Measurements from ENCODE around the gene ZFAND2B.

The ZFAND2B gene

DNA sequence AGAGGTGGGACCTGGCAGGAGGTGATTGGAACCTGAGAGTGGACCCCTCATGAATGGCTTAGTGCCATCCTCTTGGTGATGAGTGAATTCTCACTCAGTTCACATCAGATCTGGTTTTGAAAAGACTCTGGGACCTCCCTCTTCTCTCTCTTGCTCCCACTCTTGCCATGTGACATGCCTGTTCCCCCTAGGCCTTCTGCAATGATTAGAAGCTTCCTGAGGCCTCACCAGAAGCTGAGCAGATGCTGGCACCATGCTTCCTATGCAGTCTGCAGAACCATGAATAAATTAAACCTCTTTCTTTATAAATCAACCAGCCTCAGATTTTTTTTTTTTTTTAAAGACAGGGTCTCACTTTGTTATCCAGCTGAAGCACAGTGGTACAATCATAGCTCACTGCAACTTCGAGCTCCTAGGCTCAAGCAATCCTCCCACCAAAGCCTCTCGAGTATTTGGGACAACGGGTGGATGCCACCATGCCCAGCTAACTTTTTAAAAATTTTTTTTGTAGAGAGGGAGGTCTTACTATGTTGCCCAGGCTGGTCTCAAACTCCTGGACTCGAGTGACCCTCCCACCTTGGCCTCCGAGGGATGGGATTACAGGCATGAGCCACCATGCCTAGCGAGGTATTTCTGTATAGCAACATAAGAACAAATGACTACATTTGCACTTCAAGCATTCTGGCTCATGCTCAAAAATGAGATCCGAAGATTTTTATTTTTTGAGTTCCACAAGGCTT, 2.0 kb upstream of the ZFAND2B start:
- TF ChIP-seq GATA1 (IDR thresholded peaks at IDR 0.05; ENCODE audit: low read depth, low read length) (no peak), POLR2A (IDR thresholded peaks at IDR 0.05; ENCODE audit: low read length) (no peak)
- no peak for DNase-seq

- DNase-seq, result no peak
- TF ChIP-seq GATA1 (IDR thresholded peaks at IDR 0.05; ENCODE audit: low read depth, low read length), result no peak
- TF ChIP-seq POLR2A (IDR thresholded peaks at IDR 0.05; ENCODE audit: low read length), result no peak
Observed at GRCh38 chr2:219205165-219205538, 1.4 kb upstream of the ZFAND2B start.

DNA sequence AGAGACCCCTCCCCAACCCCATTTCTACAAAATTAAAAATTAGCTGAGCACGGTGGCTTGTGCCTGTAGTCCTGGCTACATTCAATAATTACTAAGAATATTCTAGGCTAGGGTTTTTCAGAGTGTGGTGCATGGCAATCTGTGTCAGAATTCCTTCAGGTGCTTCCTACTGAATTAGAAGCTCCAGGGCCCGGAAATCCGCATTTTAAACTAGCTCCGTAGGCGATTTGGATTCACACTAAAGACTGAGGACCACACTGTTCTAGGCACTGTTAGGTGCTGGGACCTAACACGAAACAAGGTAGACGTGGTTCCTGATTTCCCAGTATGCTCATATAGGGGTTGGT, 628 bp upstream of the ZFAND2B start:
- TF ChIP-seq GATA1 (IDR thresholded peaks at IDR 0.05; ENCODE audit: low read depth, low read length) (no peak), POLR2A (IDR thresholded peaks at IDR 0.05; ENCODE audit: low read length) (no peak)
- no peak for DNase-seq

GRCh38 chr2:219207134-219207883, 727 bp downstream of the ZFAND2B start:
- DNase-seq, result no peak
- TF ChIP-seq POLR2A (IDR thresholded peaks at IDR 0.05; ENCODE audit: low read length) (peak; percentile 19), GATA1 (IDR thresholded peaks at IDR 0.05; ENCODE audit: low read depth, low read length) (no peak)

- DNase-seq, result peak in 1 of 2 experiments; percentile 48
- TF ChIP-seq GATA1 (IDR thresholded peaks at IDR 0.05; ENCODE audit: low read depth, low read length) (no peak), POLR2A (IDR thresholded peaks at IDR 0.05; ENCODE audit: low read length) (peak; percentile 13)
Observed at GRCh38 chr2:219207884-219208740, 1.5 kb downstream of the ZFAND2B start.

DNA sequence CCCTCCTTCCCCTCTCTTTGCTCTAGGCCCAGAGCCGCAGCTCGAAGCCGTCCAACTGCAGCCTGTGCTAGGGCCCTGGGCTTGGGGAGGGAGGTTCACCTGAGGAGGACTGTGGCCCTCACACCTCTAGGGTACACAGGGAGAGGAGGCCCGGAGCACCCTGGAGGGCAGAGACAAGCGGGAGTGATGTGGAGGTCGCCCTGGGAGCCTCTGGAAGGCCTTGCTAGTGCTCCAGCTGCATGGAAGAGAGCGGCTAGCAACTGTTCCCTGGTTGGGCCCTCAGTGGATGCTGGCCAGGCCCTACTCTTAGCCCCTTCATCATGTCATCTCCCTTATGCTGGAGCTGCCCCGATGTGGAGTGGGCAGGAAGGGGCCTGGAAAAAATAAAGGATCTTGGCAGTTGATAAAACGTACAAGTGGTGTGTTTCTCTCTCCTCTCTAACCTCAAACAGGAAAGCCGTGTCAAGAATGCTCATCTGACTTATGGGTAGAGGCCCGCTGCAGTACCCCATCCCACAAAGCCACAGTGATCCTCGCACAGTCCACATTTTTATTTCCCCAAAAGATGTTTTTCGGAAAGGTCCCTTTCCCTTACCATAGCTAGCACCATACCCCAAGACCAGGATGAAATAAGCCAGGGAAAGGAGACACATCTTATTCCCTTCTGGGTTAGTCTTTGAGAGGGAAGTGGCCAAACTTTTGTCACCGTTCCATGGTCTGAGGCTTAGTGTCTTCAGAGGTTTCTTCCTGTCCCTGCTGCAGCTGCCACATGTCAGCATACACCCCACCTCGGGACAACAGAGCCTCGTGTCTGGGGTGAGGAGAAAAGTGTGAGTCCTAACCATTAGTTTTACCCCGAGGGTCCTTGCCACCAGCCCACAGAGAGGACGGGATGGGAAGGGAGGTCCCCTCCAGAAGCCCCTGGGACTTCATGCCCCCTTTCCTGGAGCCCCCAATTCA, 2.9 kb downstream of the ZFAND2B start:
- TF ChIP-seq POLR2A (IDR thresholded peaks at IDR 0.05; ENCODE audit: low read length), result no peak
- TF ChIP-seq GATA1 (IDR thresholded peaks at IDR 0.05; ENCODE audit: low read depth, low read length), result no peak
- no peak for DNase-seq

DNA sequence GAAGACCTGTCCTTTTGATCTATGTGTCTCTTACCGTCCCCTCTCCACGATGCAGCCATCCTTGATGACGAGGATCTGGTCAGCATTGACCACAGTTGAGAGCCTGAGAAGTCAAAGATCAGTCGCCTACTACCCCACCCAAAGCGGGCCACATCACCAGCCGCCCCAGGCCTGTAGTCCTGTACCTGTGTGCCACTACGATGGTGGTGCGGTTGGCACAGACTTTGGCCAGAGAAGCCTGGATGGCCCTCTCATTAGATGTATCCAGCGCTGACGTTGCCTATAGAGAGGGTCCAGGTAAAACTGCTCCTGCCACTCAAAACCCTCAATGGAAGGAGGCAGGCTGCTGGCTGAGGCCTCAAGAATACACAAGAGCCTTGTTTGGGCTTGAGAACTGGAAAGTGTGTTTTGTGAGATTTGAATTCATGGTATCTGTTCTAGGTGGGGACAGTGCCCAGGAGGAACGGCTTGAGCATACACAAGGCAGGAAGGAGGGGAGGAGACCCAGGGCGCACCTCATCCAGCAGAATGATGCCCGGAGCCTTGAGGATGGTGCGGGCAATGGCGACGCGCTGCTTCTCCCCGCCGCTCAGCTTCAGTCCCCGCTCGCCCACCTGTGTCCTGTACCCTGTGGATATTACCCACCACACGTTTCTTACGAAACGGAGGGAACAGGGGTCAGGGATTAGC, 3.8 kb downstream of the ZFAND2B start:
- TF ChIP-seq POLR2A (IDR thresholded peaks at IDR 0.05; ENCODE audit: low read length) (peak; percentile 34), GATA1 (IDR thresholded peaks at IDR 0.05; ENCODE audit: low read depth, low read length) (no peak)

GRCh38 chr2:219210886-219211362, 4.3 kb downstream of the ZFAND2B start:
- no peak for TF ChIP-seq GATA1 (IDR thresholded peaks at IDR 0.05; ENCODE audit: low read depth, low read length)
- peak; percentile 1 for TF ChIP-seq POLR2A (IDR thresholded peaks at IDR 0.05; ENCODE audit: low read length)

More for the DNA sequence above, 3.8 kb downstream of the ZFAND2B start:
- no peak for DNase-seq

GRCh38 chr2:219213026-219213415, 6.4 kb downstream of the ZFAND2B start:
- DNase-seq, result no peak

More at GRCh38 chr2:219210886-219211362, 4.3 kb downstream of the ZFAND2B start:
- DNase-seq, result no peak

DNA sequence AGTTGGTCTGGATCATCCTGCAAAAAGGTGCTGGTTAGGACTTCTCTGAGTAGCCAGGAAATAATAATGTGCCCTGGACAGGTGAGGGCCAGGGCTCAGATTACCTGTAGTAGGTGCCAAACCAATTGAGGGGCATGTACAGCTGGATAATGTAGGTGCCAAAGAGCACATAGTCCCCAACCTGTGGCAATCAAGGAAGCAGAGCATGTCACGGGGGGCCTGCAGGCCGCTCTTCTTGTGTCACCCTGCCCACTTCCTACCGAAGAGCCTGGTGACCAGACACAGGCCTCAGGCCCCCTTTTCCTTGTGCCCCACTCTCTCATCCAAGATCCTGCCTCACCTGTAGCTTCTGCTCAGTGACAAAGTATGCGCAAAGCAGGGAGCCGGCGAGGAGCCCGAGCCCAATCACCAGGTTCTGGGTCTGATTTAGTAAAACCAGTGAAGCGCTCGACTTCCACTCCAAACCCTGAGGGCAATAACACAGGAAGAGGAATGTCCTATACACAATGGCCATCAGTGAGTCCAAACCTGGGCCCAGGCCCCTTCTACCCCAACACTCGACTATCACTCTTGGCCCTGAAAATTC, 7.0 kb downstream of the ZFAND2B start:
- DNase-seq, result no peak
- TF ChIP-seq POLR2A (IDR thresholded peaks at IDR 0.05; ENCODE audit: low read length) (no peak), GATA1 (IDR thresholded peaks at IDR 0.05; ENCODE audit: low read depth, low read length) (no peak)

More at GRCh38 chr2:219213026-219213415, 6.4 kb downstream of the ZFAND2B start:
- TF ChIP-seq POLR2A (IDR thresholded peaks at IDR 0.05; ENCODE audit: low read length) (no peak), GATA1 (IDR thresholded peaks at IDR 0.05; ENCODE audit: low read depth, low read length) (no peak)

GRCh38 chr2:219214141-219214540, 7.6 kb downstream of the ZFAND2B start:
- TF ChIP-seq GATA1 (IDR thresholded peaks at IDR 0.05; ENCODE audit: low read depth, low read length) (no peak), POLR2A (IDR thresholded peaks at IDR 0.05; ENCODE audit: low read length) (peak; percentile 11)
- DNase-seq, result no peak

DNA sequence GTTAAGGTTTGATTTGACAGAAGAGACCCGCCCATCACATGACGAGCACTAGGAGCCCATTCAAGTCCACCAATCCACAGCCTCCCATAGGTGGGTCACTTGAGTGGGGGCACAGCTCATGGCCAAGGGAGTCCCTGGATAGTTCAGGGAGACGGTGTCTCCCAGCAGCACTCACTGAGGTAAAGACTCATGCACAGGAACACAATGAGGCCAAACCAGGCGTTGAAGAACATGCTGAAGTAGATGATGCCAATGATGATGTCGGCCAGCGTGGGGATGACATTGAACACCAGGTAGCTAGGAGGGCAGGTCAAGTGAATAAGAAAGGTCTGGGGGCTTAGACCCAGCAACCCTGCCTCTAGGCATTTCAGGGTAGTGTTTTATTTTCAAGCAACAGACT, 8.2 kb downstream of the ZFAND2B start:
- TF ChIP-seq POLR2A (IDR thresholded peaks at IDR 0.05; ENCODE audit: low read length), result no peak
- TF ChIP-seq GATA1 (IDR thresholded peaks at IDR 0.05; ENCODE audit: low read depth, low read length), result no peak
- no peak for DNase-seq

All from erythroblast (primary cell).